PC-3 (cell line): Measurements from ENCODE around the gene L1TD1. TPM values are rescaled to one million over a fixed set of nuclear protein-coding genes. Genes with fewer than 3 reads are reported as not detected.

ENCODE experiments used
- ATAC-seq: fragments of 200-7000 bp; cut with Tn5 transposase; 2 replicates; pipeline ENCODE4 v1.9.1; 2020; ENCODE audit warnings: mild to moderate bottlenecking, moderate library complexity
- BruUV-seq: library from RNA; stranded (reverse); fragments of 400-500 nt; replicated peaks from 2 replicates; lab custom pipeline; 2021; lab: Mats Ljungman, UMichigan
- CTCF ChIA-PET: fragments of 300-600 bp; sonication (Branson Sonifier 250); formaldehyde crosslinking; loops from one replicate; lab custom pipeline; 2022; ENCODE audit warnings: antibody characterized with exemption; lab: Charles Lee
- POLR2A ChIA-PET: fragments of 300-600 bp; sonication (Branson Sonifier 250); formaldehyde crosslinking; loops from one replicate; lab custom pipeline; 2022; ENCODE audit warnings: antibody characterized with exemption; ENCODE audit not compliant: unreplicated experiment; lab: Charles Lee
- DNase-seq: peaks from one replicate; pipeline ENCODE4 v3.0.0-alpha.2; 2015
- H2AFZ ChIP-seq: fragments of 300-600 bp; sonication (generic); 2 replicates; pipeline ENCODE4 v1.6.0; 2016; ENCODE audit warnings: antibody characterized with exemption, low read length
- H3F3A ChIP-seq: fragments of 300-600 bp; sonication (generic); one replicate; pipeline ENCODE4 v1.6.0; 2017; ENCODE audit warnings: antibody characterized with exemption, low read length, control low read depth, mild to moderate bottlenecking; ENCODE audit not compliant: unreplicated experiment
- H3K27ac ChIP-seq: fragments of 300-600 bp; sonication (generic); 2 replicates; pipeline ENCODE4 v1.5.1; 2016; ENCODE audit warnings: mild to moderate bottlenecking, low read length
- H3K27me3 ChIP-seq: fragments of 300-600 bp; sonication (generic); 2 replicates; pipeline ENCODE4 v1.6.1; 2016; ENCODE audit warnings: low read length, mixed read lengths
- H3K36me3 ChIP-seq: fragments of 300-600 bp; sonication (generic); 2 replicates; pipeline ENCODE4 v1.6.1; 2016; ENCODE audit warnings: low read depth, mixed run types, low read length, mixed read lengths
- H3K4me1 ChIP-seq: fragments of 300-600 bp; sonication (generic); 2 replicates; pipeline ENCODE4 v1.5.1; 2016; ENCODE audit warnings: low read length; ENCODE audit not compliant: insufficient read depth
- H3K4me2 ChIP-seq: fragments of 300-600 bp; sonication (generic); 2 replicates; pipeline ENCODE4 v1.6.0; 2016; ENCODE audit warnings: low read length
- H3K4me3 ChIP-seq: fragments of 300-600 bp; sonication (generic); 2 replicates; pipeline ENCODE4 v1.5.1; 2016; ENCODE audit warnings: mild to moderate bottlenecking, low read length, mixed read lengths
- H3K79me2 ChIP-seq: fragments of 300-600 bp; sonication (generic); 2 replicates; pipeline ENCODE4 v1.6.1; 2017; ENCODE audit warnings: low read length, mixed read lengths
- H3K9ac ChIP-seq: fragments of 300-600 bp; sonication (generic); 2 replicates; pipeline ENCODE4 v1.6.0; 2016; ENCODE audit warnings: mild to moderate bottlenecking, low read length
- H3K9me2 ChIP-seq: fragments of 300-600 bp; sonication (generic); replicated peaks from 2 replicates; pipeline ENCODE4 v1.6.1; 2016; ENCODE audit warnings: mixed run types, low read length, mixed read lengths
- H3K9me3 ChIP-seq: fragments of 300-600 bp; sonication (generic); 2 replicates; pipeline ENCODE4 v1.6.1; 2016; ENCODE audit warnings: low read length, mixed read lengths
- H4K20me1 ChIP-seq: fragments of 300-600 bp; sonication (generic); 2 replicates; pipeline ENCODE4 v1.6.1; 2016; ENCODE audit warnings: low read length, mixed read lengths
- CTCF ChIP-seq: fragments of 300-600 bp; sonication (generic); conservative IDR thresholded peaks from 2 replicates; pipeline ENCODE4 v1.5.1; 2017; ENCODE audit warnings: antibody characterized with exemption, low read depth, mild to moderate bottlenecking, low read length
- EZH2 ChIP-seq: fragments of 300-600 bp; sonication (generic); IDR thresholded peaks from one replicate; pipeline ENCODE4 v1.6.1; 2017; ENCODE audit warnings: antibody characterized with exemption, mild to moderate bottlenecking, low read length; ENCODE audit not compliant: unreplicated experiment
- EZH2phosphoT487 ChIP-seq: fragments of 300-600 bp; sonication (generic); IDR thresholded peaks from 2 replicates; pipeline ENCODE4 v1.6.1; 2018; ENCODE audit warnings: mild to moderate bottlenecking, antibody characterized with exemption, low read length, borderline replicate concordance
- intact Hi-C: fragments of 100-400 bp; cut with micrococcal nuclease; formaldehyde crosslinking; loops from 2 replicates; pipeline ENCODE4 v1.9.0; 2023
- total RNA-seq: library from RNA; depleted of rRNA; stranded (reverse); fragments of >200 nt; gene quantifications from 2 replicates; pipeline ENCODE4 v1.2.3, GENCODE V29; 2014

L1TD1 gene
- total RNA-seq, 1 experiment from 2014 or later = not detected

GRCh38 chr1:62247391-62248168 is 52.9 kb downstream of the L1TD1 start:
- H3F3A ChIP-seq = no peaks in the 10 kb centered on the region
- no peak overlapping the region for H2AFZ ChIP-seq
- no peaks in the 10 kb centered on the region for H4K20me1 ChIP-seq
- intact Hi-C loops = no loop called here
- ChIA-PET CTCF (no interaction called here), POLR2A (no interaction called here)
- H3K9me2 ChIP-seq = no peaks in the 10 kb centered on the region
- no peak for TF ChIP-seq CTCF
- no peaks in the 10 kb centered on the region for H3K79me2 ChIP-seq
- no peak overlapping the region for H3K4me2 ChIP-seq
- H3K4me3 ChIP-seq = no peak overlapping the region
- no peaks in the 10 kb centered on the region for H3K27me3 ChIP-seq
- H3K9me3 ChIP-seq = no peaks in the 10 kb centered on the region
- BruUV-seq = no TSS peak
- no peak for DNase-seq
- no peak for ATAC-seq
- peaks cover 9% of the 10 kb centered on the region for H3K4me1 ChIP-seq
- no peak overlapping the region for H3K9ac ChIP-seq
- H3K27ac ChIP-seq = no peak overlapping the region
- H3K36me3 ChIP-seq = no peaks in the 10 kb centered on the region

- Histone ChIP-seq H3K4me2 (no peak overlapping the region), H3K27me3 (no peaks in the 10 kb centered on the region), H3K9me2 (no peaks in the 10 kb centered on the region), H3K4me1 (peaks cover 4% of the 10 kb centered on the region), H3K9ac (no peak overlapping the region), H3K4me3 (no peak overlapping the region), H3K79me2 (no peaks in the 10 kb centered on the region), H3K27ac (no peak overlapping the region), H2AFZ (no peak overlapping the region), H4K20me1 (no peaks in the 10 kb centered on the region), H3K36me3 (no peaks in the 10 kb centered on the region), H3K9me3 (no peaks in the 10 kb centered on the region), H3F3A (no peaks in the 10 kb centered on the region)
- TF ChIP-seq EZH2 (no peak), CTCF (no peak), EZH2phosphoT487 (no peak)
- intact Hi-C loops = no loop called here
- CTCF ChIA-PET = no interaction called here
- DNase-seq = no peak
- POLR2A ChIA-PET = no interaction called here
- no peak for ATAC-seq
- no TSS peak for BruUV-seq
Observed at GRCh38 chr1:62250126-62250726, 55.6 kb downstream of the L1TD1 start.

GRCh38 chr1:62259551-62259950 is 64.9 kb downstream of the L1TD1 start:
- Histone ChIP-seq H3K27ac (no peak overlapping the region), H3K9me3 (no peaks in the 10 kb centered on the region), H4K20me1 (no peaks in the 10 kb centered on the region), H3K9me2 (no peaks in the 10 kb centered on the region), H3K9ac (no peak overlapping the region), H3K4me1 (no peaks in the 10 kb centered on the region), H3K4me3 (no peak overlapping the region), H3K27me3 (0 out of 2 replicates have a peak, but pooled peaks cover 5% of the 10 kb centered on the region), H3K79me2 (no peaks in the 10 kb centered on the region), H3K4me2 (no peak overlapping the region), H3K36me3 (no peaks in the 10 kb centered on the region), H2AFZ (no peak overlapping the region), H3F3A (no peaks in the 10 kb centered on the region)
- no TSS peak for BruUV-seq
- TF ChIP-seq CTCF (no peak), EZH2 (no peak)
- DNase-seq = no peak
- POLR2A ChIA-PET = no interaction called here
- intact Hi-C loops = no loop called here
- ATAC-seq = no peak
- CTCF ChIA-PET = no interaction called here
